MCF 10A (cell line): Measurements from ENCODE around the gene TBC1D10B. TPM values are rescaled to one million over a fixed set of nuclear protein-coding genes. Genes with fewer than 3 reads are reported as not detected.

Experiments used
- Bru-seq: library from RNA; stranded (reverse); fragments of 400-500 nt; gene quantifications from one replicate; lab custom pipeline; 2021; lab: Mats Ljungman, UMichigan
- BruChase-seq, 2 experiments: library from RNA; stranded (reverse); fragments of 400-500 nt; gene quantifications; one replicate each; lab custom pipeline; 2021; lab: Mats Ljungman, UMichigan
- BruUV-seq: library from RNA; stranded (reverse); fragments of 400-500 nt; replicated peaks from 2 replicates; lab custom pipeline; 2021; lab: Mats Ljungman, UMichigan
- CTCF ChIA-PET: fragments of 300-600 bp; sonication (Branson Sonifier 250); formaldehyde crosslinking; extraction: SDS; loops from one replicate; lab custom pipeline; 2021; ENCODE audit warnings: antibody characterized with exemption, inconsistent platforms; lab: Yijun Ruan, JAX
- POLR2A ChIA-PET: fragments of 300-600, 350-650 bp; sonication (Branson Sonifier 250); formaldehyde crosslinking; extraction: SDS; loops from one replicate; lab custom pipeline; 2020; ENCODE audit warnings: antibody characterized with exemption, inconsistent platforms; lab: Yijun Ruan, JAX
- DNase-seq: peaks from one replicate; pipeline ENCODE4 v3.0.0-alpha.2; 2018; ENCODE audit not compliant: unreplicated experiment
- H3K27ac Mint-ChIP-seq: one replicate; pipeline ENCODE4 v1.8.0; 2022; ENCODE audit warnings: mild to moderate bottlenecking, low read depth, mixed read lengths; ENCODE audit not compliant: unreplicated experiment
- H3K27me3 Mint-ChIP-seq: one replicate; pipeline ENCODE4 v1.8.0; 2022; ENCODE audit warnings: mixed read lengths; ENCODE audit not compliant: insufficient read depth, unreplicated experiment
- H3K36me3 Mint-ChIP-seq: one replicate; pipeline ENCODE4 v1.8.0; 2022; ENCODE audit warnings: mild to moderate bottlenecking, moderate library complexity, mixed read lengths; ENCODE audit not compliant: insufficient read depth, unreplicated experiment
- H3K4me1 Mint-ChIP-seq: one replicate; pipeline ENCODE4 v1.8.0; 2022; ENCODE audit warnings: mixed read lengths; ENCODE audit not compliant: insufficient read depth, unreplicated experiment
- H3K4me3 Mint-ChIP-seq: one replicate; pipeline ENCODE4 v1.8.0; 2022; ENCODE audit warnings: mild to moderate bottlenecking, moderate library complexity, mixed read lengths; ENCODE audit not compliant: unreplicated experiment
- H3K9me3 Mint-ChIP-seq: one replicate; pipeline ENCODE4 v1.8.0; 2022; ENCODE audit warnings: mixed read lengths; ENCODE audit not compliant: unreplicated experiment
- CTCF ChIP-seq: fragments of 200-600 bp; IDR thresholded peaks from one replicate; pipeline ENCODE4 v1.8.0; 2022; ENCODE audit warnings: antibody characterized with exemption, mild to moderate bottlenecking; ENCODE audit not compliant: unreplicated experiment
- intact Hi-C: fragments of 100-400 bp; cut with micrococcal nuclease; formaldehyde crosslinking; loops from 2 replicates; pipeline ENCODE4 v1.14.1; 2022
- long read RNA-seq: library from polyadenylated mRNA; stranded (forward); transcript quantifications from one replicate; pipeline ENCODE4 v2.0.0, GENCODE V29; 2022
- total RNA-seq: library from RNA; stranded (reverse); gene quantifications from 2 replicates; pipeline ENCODE4 v1.2.3, GENCODE V29; 2022

The TBC1D10B gene, protein sequence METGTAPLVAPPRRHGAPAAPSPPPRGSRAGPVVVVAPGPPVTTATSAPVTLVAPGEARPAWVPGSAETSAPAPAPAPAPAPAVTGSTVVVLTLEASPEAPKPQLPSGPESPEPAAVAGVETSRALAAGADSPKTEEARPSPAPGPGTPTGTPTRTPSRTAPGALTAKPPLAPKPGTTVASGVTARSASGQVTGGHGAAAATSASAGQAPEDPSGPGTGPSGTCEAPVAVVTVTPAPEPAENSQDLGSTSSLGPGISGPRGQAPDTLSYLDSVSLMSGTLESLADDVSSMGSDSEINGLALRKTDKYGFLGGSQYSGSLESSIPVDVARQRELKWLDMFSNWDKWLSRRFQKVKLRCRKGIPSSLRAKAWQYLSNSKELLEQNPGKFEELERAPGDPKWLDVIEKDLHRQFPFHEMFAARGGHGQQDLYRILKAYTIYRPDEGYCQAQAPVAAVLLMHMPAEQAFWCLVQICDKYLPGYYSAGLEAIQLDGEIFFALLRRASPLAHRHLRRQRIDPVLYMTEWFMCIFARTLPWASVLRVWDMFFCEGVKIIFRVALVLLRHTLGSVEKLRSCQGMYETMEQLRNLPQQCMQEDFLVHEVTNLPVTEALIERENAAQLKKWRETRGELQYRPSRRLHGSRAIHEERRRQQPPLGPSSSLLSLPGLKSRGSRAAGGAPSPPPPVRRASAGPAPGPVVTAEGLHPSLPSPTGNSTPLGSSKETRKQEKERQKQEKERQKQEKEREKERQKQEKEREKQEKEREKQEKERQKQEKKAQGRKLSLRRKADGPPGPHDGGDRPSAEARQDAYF
- total RNA-seq (46.5 and 48.0 TPM in 2 replicates), Bru-seq, nascent RNA (percentile 63 among the genes with signal in this experiment), BruChase-seq, experiment 1, labeled RNA remaining after a 6-hour chase (percentile 82 among the genes with signal in this experiment), BruChase-seq, experiment 2, labeled RNA remaining after a 2-hour chase (percentile 85 among the genes with signal in this experiment)
- long read RNA-seq, transcript TBC1D10B-201 (9 exons, 3,350 nt): major isoform, 65 of 92 reads
- long read RNA-seq, partial matches to known transcripts: 15 of 92 reads
- long read RNA-seq, other reads (novel, unspliced or antisense): 12 of 92 reads

GRCh38 chr16:30370456-30371247 is at the start of gene TBC1D10B:
TBC1D10B (minus strand) TSS chr16:30370494; CDS start chr16:30370183, 311 bp downstream.
- no peaks in the 10 kb centered on the region for H3K27me3 Mint-ChIP-seq
- no peak for TF ChIP-seq CTCF
- H3K27ac Mint-ChIP-seq: peak within 1 kb of the TSS; percentile 89
- ChIA-PET POLR2A (interaction anchor here (0.6 to 9.6 kb wide), 24 partner anchors 10 to 1524 kb away, joined by 3 to 132 read pairs (median 4); partner anchors contain the start of genes ALDOA, CD2BP2, CDIPT and DCTPP1), CTCF (interaction anchor here (0.5 to 1.6 kb wide), 6 partner anchors 25 to 258 kb away, joined by 3 to 11 read pairs (median 4); partner anchors contain the start of gene ZNF48)
- peaks cover 5% of the 10 kb centered on the region for H3K36me3 Mint-ChIP-seq
- intact Hi-C loops: no loop called here
- H3K9me3 Mint-ChIP-seq: no peaks in the 10 kb centered on the region
- peak; percentile 100 for DNase-seq
- H3K4me3 Mint-ChIP-seq: peak within 1 kb of the TSS; percentile 78
- BruUV-seq: no TSS peak
- peaks cover 44% of the 10 kb centered on the region for H3K4me1 Mint-ChIP-seq

DNA sequence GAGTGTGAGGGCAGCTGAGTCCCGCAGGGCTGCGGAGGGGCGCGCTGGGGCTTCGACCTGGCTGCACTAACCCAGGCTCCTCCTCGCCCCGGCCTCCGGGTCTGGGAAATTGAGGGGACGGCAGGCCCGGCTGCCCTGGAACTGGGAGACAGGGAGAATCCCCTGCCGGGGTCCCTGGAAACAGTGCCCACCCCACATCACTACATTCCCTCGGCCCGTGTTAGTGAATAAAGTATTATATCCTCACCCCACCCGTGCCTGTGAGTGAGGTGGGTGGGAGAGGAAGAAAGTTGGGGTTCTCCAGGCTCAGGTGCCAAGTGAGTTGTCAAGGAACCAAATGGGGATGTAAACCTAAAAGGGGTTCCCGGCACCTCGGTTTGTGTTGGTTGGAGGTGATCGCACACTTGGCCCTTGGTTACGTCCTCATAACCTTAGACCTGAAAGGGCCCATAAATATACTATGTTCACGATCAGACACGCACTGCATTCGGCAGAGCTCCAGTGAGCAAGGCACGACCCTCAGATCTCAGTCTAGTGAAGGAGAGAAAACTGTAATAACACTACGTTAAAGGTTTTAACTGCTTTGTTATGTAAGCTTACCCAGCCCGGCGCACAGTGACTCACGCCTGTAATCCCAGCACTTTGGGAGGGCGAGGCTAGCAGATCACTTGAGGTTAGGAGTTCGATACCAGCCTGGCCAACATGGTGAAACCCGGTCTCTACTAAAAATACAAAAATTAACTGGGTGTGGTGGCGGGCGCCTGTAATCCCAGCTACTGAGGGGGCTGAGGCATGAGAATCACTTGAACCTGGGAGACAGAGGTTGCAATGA is 48.3 kb upstream of the TBC1D10B start:
- peaks cover 4% of the 10 kb centered on the region for H3K4me1 Mint-ChIP-seq
- no peak for DNase-seq
- peak overlapping the region; percentile 25 for H3K4me3 Mint-ChIP-seq
- intact Hi-C loops: no loop called here
- no peak for TF ChIP-seq CTCF
- H3K36me3 Mint-ChIP-seq: peaks cover 52% of the 10 kb centered on the region
- POLR2A ChIA-PET: interaction anchor here (0.6 to 2.1 kb wide), 24 partner anchors 8 to 352 kb away, joined by 3 to 22 read pairs (median 5); partner anchors contain the start of genes CD2BP2, DCTPP1, FBRS and PRR14
- no peak overlapping the region for H3K27ac Mint-ChIP-seq
- no TSS peak for BruUV-seq
- CTCF ChIA-PET: interaction anchor here (0.9 to 4.3 kb wide), 7 partner anchors 10 to 211 kb away, joined by 3 to 25 read pairs (median 4); partner anchors contain the start of genes DCTPP1 and ZNF48
- no peaks in the 10 kb centered on the region for H3K9me3 Mint-ChIP-seq
- H3K27me3 Mint-ChIP-seq: no peaks in the 10 kb centered on the region

GRCh38 chr16:30417529-30418349 is 47.4 kb upstream of the TBC1D10B start:
- peak; percentile 74 for DNase-seq
- peaks cover 49% of the 10 kb centered on the region for H3K36me3 Mint-ChIP-seq
- intact Hi-C loops: no loop called here
- ChIA-PET POLR2A (interaction anchor here (0.7 to 2.1 kb wide), 24 partner anchors 9 to 601 kb away, joined by 3 to 22 read pairs (median 5); partner anchors contain the start of genes CD2BP2, DCTPP1, FBRS and PRR14), CTCF (interaction anchor here (0.9 to 1.8 kb wide), 6 partner anchors 9 to 211 kb away, joined by 3 to 8 read pairs (median 4); partner anchors contain the start of genes DCTPP1 and ZNF48)
- no TSS peak for BruUV-seq
- no peaks in the 10 kb centered on the region for H3K9me3 Mint-ChIP-seq
- no peak overlapping the region for H3K27ac Mint-ChIP-seq
- TF ChIP-seq CTCF: no peak
- H3K4me1 Mint-ChIP-seq: peaks cover 4% of the 10 kb centered on the region
- H3K27me3 Mint-ChIP-seq: no peaks in the 10 kb centered on the region
- H3K4me3 Mint-ChIP-seq: peak overlapping the region; percentile 58
